Mesodermal cell (in vitro differentiated cells): ENCODE measurements around the gene RPS4Y1. TPM values are rescaled to one million over a fixed set of nuclear protein-coding genes. Genes with fewer than 3 reads are reported as not detected.
"Not testable (repeated sequence)": the region's sequence is repeated elsewhere in the genome, so short reads cannot be mapped to it uniquely, and the experiment has no call there.

Source experiments
- H3K27ac ChIP-seq: 2 replicates; pipeline ENCODE4 v1.7.0; 2013; ENCODE audit warnings: mild to moderate bottlenecking, low read depth, low read length, moderate library complexity; ENCODE audit not compliant: severe bottlenecking
- H3K36me3 ChIP-seq: 2 replicates; pipeline ENCODE4 v1.7.1; 2013; ENCODE audit warnings: mild to moderate bottlenecking, low read length, moderate library complexity; ENCODE audit not compliant: control insufficient read depth, insufficient read depth
- H3K4me1 ChIP-seq: one replicate; pipeline ENCODE4 v1.7.1; 2013; ENCODE audit warnings: mild to moderate bottlenecking, low read length; ENCODE audit not compliant: insufficient read depth, control insufficient read depth, poor library complexity, severe bottlenecking
- H3K4me3 ChIP-seq: 2 replicates; pipeline ENCODE4 v1.7.0; 2013; ENCODE audit warnings: low read length, control low read depth, mild to moderate bottlenecking; ENCODE audit not compliant: insufficient read depth, poor library complexity, severe bottlenecking; ENCODE audit errors: extremely low read depth
- H3K9me3 ChIP-seq: 2 replicates; pipeline ENCODE4 v1.7.1; 2013; ENCODE audit warnings: mild to moderate bottlenecking, low read length, moderate library complexity; ENCODE audit not compliant: control insufficient read depth
- WGBS, 2 experiments: methylation state at CpG; one replicate each; pipeline ENCODE4 v1.1.5; 2013; ENCODE audit warnings: missing lambda C conversion rate in 2 of 2; ENCODE audit not compliant: insufficient coverage in 2 of 2; 5-methylcytosine and 5-hydroxymethylcytosine counted together
- polyA plus RNA-seq, 2 experiments: library from polyadenylated mRNA; stranded (reverse); fragments of 50-300 nt; gene quantifications; one replicate each; pipeline ENCODE4 v1.2.3, GENCODE V29; 2013

The RPS4Y1 gene
- 286 TPM for polyA plus RNA-seq (2013, experiment 1 of 2)
- polyA plus RNA-seq (2013, experiment 2 of 2) = 261 TPM

DNA sequence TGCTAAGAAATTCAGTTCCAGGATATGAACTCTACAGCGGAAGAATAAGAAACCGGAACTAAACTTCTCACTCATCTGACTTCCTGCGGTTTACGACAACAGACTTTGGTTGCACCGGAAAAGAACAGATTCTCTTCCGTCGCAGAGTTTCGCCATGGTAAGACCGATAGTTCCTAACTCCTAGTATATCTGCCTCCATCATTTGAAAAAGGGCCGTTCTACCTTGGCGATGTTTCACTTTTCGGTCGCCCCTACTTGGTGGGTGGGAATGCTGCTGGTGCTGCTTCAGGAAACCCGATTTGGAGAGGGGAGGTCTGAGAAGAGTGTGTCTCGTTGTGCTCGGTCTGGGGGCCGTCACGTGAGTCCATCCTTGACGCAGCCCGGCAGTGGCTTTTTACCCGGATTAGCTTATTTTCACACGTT is at the start of gene RPS4Y1:
RPS4Y1 (plus strand) TSS at position 132 of the 423 bp plus-strand sequence; CDS start at position 155, 23 bp downstream.
- 0 to 8% methylated on average over 3 to 10 of the region's 22 CpGs for WGBS, 2 experiments
- H3K27ac ChIP-seq = peak within 1 kb of the TSS; percentile 45

DNA sequence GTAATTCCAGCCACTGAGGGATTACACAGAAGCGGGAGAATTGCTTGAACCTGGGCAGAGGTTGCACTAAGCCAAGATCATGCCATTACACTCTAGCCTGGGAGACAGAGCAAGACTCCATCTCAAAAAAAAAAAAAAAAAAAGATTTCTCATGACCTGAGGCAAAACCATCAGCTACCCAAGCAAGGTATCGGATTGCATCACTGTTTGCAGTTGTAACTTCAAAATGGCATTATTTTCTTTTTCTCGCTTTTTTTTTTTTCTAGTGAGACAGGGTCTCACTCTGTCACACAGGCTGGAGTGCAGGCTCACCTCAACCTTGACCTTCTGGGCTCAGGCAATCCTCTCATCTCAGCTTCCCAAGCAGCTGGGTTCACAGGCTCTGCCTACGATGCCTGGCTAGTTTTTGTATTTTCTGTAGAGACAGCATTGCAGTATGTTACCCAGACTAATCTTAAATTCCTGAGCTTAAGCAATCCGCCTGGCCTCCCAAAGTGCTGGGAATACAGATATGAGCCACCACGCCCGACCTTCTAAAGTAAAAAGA is 44.4 kb upstream of the RPS4Y1 start:
- H3K36me3 ChIP-seq = no peaks in the 10 kb centered on the region
- no peak overlapping the region for H3K4me3 ChIP-seq
- no peak overlapping the region for H3K27ac ChIP-seq
- H3K9me3 ChIP-seq = no peaks in the 10 kb centered on the region
- no peaks in the 10 kb centered on the region for H3K4me1 ChIP-seq
- WGBS, 2 experiments = 90% methylated on average over 2 of the region's 7 CpGs; no CpG with 5 or more reads in 1 of the 2 experiments

More for the DNA sequence above, at the start of gene RPS4Y1:
- H3K36me3 ChIP-seq = peaks cover 40% of the 10 kb centered on the region
- peak within 1 kb of the TSS; percentile 62 for H3K4me3 ChIP-seq
- peaks cover 9% of the 10 kb centered on the region for H3K4me1 ChIP-seq
- H3K9me3 ChIP-seq = no peaks in the 10 kb centered on the region

- Histone ChIP-seq H3K4me1 (no peaks in the 10 kb centered on the region), H3K9me3 (no peaks in the 10 kb centered on the region)
Observed at GRCh38 chrY:2797991-2798390, 43.4 kb upstream of the RPS4Y1 start.

DNA sequence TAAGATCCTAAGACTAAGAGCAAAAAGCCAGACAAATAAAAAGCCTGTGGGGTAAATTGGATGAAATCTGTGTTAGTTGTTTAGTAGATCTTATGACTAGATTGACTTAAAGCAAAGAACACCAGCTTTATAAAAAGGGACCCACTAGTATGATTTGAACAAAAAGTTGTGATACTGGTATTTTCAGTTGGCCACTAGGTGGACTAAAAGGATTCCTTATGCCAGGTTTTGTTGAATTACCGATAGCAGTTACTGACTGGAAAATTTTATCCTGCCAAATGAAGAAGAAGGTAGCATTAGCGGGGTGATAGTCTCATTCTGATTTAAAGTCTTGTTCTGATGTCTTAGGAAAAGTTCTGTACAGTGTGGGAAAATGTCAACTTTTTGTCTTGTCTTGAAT is 41.2 kb upstream of the RPS4Y1 start:
- no peaks in the 10 kb centered on the region for H3K36me3 ChIP-seq
- 36% methylated on average over 2 of the region's 2 CpGs; no CpG with 5 or more reads in 1 of the 2 experiments for WGBS, 2 experiments
- H3K4me1 ChIP-seq = no peaks in the 10 kb centered on the region
- no peak overlapping the region for H3K4me3 ChIP-seq
- H3K27ac ChIP-seq = no peak overlapping the region
- no peaks in the 10 kb centered on the region for H3K9me3 ChIP-seq

More at GRCh38 chrY:2797991-2798390, 43.4 kb upstream of the RPS4Y1 start:
- no peak overlapping the region for H3K4me3 ChIP-seq
- no peak overlapping the region for H3K27ac ChIP-seq
- no peaks in the 10 kb centered on the region for H3K36me3 ChIP-seq

DNA sequence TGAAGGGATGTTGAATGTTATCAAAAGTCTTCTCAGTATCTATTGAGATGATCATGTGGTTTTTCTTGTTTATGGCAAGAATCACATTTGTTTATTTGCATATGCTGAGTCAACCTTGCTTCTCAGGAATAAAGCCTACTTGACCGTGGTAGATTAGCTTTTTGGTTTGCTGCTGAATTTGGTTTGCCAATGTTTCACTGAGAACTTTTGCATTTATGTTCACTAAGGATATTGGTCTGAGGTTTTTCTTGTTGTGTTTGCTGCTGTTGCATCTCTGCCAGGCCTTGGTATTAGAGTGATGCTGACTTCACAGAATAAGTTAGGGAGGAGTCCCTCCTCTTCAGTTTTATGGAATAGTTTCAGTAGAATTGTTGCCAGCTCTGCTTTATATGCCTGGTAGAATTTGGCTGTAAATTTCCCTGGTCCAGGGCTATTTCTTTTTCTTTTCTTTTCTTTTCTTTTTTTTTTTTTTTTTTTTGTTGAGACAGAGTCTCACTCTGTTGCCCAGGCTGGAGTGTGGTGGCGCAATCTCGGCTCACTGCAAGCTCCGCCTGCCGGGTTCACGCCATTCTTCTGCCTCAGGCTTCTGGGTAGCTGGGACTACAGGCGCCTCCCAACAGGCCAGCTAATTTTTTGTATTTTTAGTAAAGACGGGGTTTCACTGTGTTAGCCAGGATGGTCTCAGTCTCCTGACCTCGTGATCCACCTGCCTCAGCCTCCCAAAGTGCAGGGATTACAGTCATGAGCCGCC is 24.1 kb upstream of the RPS4Y1 start:
- H3K36me3 ChIP-seq, H3K27ac ChIP-seq, H3K9me3 ChIP-seq, H3K4me3 ChIP-seq, H3K4me1 ChIP-seq: not testable (repeated sequence)
- WGBS, 2 experiments = 90 to 91% methylated on average over 3 to 8 of the region's 10 CpGs

DNA sequence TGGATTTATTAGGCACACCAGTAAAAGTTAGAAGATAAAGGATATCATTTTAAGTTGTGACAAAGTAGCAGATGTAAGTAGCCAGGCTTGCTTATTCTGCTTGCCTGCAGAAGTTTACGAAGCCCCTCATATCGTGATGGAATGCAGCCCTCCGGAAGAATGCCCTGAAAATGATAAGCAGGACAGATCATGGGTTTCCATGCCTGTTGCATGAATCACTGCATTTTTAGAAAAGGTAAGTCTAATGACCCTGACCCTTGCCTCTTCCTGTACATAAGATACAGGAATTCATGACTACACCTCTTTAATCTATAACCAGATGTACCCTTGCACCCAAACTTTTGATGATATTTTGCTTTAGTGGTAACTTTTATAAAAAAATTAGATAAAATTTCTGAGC is 16.9 kb upstream of the RPS4Y1 start:
- H3K4me3 ChIP-seq = no peak overlapping the region
- no peaks in the 10 kb centered on the region for H3K4me1 ChIP-seq
- H3K9me3 ChIP-seq = no peaks in the 10 kb centered on the region
- no CpG with 5 or more reads among the region's 3 CpGs for WGBS, 2 experiments
- peak overlapping the region; percentile 63 for H3K27ac ChIP-seq
- H3K36me3 ChIP-seq = no peaks in the 10 kb centered on the region

DNA sequence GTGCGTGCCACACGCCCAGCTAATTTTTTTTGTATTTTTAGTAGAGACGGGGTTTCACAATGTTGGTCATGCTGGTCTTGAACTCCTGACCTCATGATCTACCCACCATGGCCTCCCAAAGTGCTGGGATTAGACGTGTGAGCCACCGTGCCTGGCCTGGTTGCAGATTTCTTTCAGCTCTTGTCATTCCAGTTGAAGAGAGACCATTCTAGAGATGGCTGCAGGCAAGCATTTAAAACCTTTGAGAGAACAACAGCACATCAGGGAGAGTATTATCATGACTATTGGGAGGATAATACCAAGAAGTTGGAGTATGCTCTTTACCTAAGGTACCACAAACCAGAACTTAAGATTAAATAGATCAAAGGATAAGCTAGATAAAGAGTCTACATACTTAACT is 12.9 kb upstream of the RPS4Y1 start:
- H3K27ac ChIP-seq = no peak overlapping the region
- no peak overlapping the region for H3K4me3 ChIP-seq
- WGBS, 2 experiments = 25 to 95% methylated on average over 2 to 3 of the region's 5 CpGs
- H3K9me3 ChIP-seq = no peaks in the 10 kb centered on the region
- H3K4me1 ChIP-seq = no peaks in the 10 kb centered on the region
- H3K36me3 ChIP-seq = no peaks in the 10 kb centered on the region

DNA sequence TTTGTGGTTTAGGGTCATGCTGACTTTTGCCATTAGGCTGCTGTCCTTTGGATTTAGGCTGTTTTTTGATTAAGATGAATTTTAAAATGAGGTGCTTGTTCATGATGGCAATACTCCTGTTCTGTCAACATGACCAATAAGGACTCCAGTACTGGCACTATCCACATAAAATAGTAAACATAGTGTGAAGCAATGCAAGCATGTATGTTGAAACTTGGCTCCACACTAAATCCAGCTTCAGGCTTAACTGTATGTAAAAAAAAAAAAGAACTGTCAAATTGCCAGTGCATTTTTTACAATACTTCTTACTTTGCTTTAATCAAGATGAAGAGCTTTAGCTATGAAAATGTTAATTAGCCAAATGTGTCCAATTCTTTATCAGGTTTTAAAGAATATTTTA is 6.2 kb upstream of the RPS4Y1 start:
- Histone ChIP-seq H3K9me3 (no peaks in the 10 kb centered on the region), H3K4me1 (peaks cover 3% of the 10 kb centered on the region), H3K4me3 (no peak overlapping the region), H3K36me3 (no peaks in the 10 kb centered on the region), H3K27ac (no peak overlapping the region)

DNA sequence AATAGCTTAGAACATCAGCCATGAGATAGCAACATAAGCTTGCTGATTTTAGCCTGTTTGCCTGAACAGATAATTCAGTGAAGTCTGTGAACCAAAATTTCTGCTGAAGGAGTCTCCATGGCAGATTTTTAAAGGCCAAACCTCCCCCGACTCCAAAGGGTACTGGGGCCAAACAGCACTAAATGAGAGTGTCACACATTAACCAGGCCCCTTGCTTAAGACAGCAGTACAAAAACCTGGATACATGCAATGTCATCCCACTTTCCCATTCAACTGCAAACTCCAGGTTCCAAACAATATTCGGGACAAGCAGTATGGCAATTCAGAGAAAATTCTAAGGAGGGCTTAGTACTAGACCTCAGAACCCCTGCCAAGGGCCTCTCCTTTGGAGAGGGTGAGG is 4.3 kb upstream of the RPS4Y1 start:
- Histone ChIP-seq H3K4me1 (peaks cover 3% of the 10 kb centered on the region), H3K27ac (no peak overlapping the region), H3K36me3 (no peaks in the 10 kb centered on the region), H3K9me3 (no peaks in the 10 kb centered on the region), H3K4me3 (no peak overlapping the region)
- no CpG with 5 or more reads among the region's 2 CpGs for WGBS, 2 experiments

GRCh38 chrY:2837932-2838331 is 3.5 kb upstream of the RPS4Y1 start:
- Histone ChIP-seq H3K36me3 (peaks cover 5% of the 10 kb centered on the region), H3K4me1 (peaks cover 4% of the 10 kb centered on the region), H3K4me3 (no peak overlapping the region), H3K9me3 (no peaks in the 10 kb centered on the region), H3K27ac (no peak overlapping the region)
- no CpG with 5 or more reads among the region's 1 CpG for WGBS, 2 experiments

DNA sequence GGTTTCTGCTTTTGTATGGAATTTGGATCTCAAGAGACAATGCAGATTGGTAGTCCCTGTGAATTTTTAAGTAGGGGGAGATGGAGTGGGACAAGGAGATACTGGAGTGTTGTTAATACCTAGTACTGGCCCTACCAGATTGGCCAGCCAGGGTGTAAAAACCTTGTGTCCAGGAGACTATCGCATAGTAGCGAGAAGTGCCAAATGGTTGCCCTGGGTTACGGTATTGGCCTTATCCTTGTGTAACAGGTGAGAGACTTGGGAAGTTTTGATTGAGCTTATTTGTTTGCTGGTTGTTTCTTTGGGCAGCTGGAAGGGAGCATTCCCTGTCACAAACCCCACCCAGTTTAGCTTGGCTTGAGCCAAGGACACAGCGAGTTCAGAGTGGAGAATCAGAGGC is 5.4 kb downstream of the RPS4Y1 start:
- WGBS, 2 experiments = 100% methylated on average over 2 of the region's 4 CpGs; no CpG with 5 or more reads in 1 of the 2 experiments
- peaks cover 14% of the 10 kb centered on the region for H3K4me1 ChIP-seq
- H3K9me3 ChIP-seq = no peaks in the 10 kb centered on the region
- H3K4me3 ChIP-seq = no peak overlapping the region
- H3K27ac ChIP-seq = no peak overlapping the region
- peaks cover 84% of the 10 kb centered on the region for H3K36me3 ChIP-seq
